ENCODE data around the gene PGLYRP2.

DNA sequence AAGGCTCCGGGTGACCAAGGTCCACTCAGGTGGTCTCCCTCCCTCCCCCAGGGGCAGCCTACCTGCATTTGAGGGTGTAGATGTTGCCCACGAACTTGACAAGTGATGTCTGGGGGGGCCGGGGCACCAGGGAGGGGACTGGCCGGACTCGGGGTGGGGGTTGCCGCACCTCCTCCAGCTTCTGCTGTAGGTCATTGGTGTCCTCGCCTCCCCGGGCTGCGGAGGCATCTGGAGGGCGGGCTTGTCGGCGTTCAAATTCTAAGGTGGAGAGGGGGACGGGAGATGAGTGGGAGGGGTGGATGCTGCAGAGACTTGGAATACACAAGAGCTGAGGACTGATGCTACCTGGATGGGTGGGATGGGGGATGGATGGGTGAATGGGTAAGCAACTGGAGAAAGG lies 55.2 kb downstream of the PGLYRP2 start:
- TF ChIP-seq POLR2A (IDR thresholded peaks at IDR 0.05; ENCODE audit: insufficient read depth in 1 of 2, low read depth in 2 of 2, low read length in 2 of 2) (no peak), ZNF30 (CRISPR knock-in tag; IDR thresholded peaks at IDR 0.05) (no peak), NR2F2 (IDR thresholded peaks at IDR 0.05; ENCODE audit: borderline replicate concordance, low read depth) (no peak), RXRB (CRISPR knock-in tag; IDR thresholded peaks at IDR 0.05; ENCODE audit: borderline replicate concordance) (no peak), ZNF350 (CRISPR knock-in tag; IDR thresholded peaks at IDR 0.05; ENCODE audit: borderline replicate concordance, low read depth) (no peak), ZBTB1 (CRISPR knock-in tag; IDR thresholded peaks at IDR 0.05; ENCODE audit: borderline replicate concordance) (no peak), MXI1 (IDR thresholded peaks at IDR 0.05; ENCODE audit: borderline replicate concordance, low read depth, low read length) (no peak), ZNF704 (CRISPR knock-in tag; IDR thresholded peaks at IDR 0.05; ENCODE audit: borderline replicate concordance) (no peak), NFE2 (CRISPR knock-in tag; IDR thresholded peaks at IDR 0.05) (no peak), CTCF (CRISPR knock-in tag; IDR thresholded peaks at IDR 0.05) (no peak)
- TF ChIP-seq, protein P1, sequence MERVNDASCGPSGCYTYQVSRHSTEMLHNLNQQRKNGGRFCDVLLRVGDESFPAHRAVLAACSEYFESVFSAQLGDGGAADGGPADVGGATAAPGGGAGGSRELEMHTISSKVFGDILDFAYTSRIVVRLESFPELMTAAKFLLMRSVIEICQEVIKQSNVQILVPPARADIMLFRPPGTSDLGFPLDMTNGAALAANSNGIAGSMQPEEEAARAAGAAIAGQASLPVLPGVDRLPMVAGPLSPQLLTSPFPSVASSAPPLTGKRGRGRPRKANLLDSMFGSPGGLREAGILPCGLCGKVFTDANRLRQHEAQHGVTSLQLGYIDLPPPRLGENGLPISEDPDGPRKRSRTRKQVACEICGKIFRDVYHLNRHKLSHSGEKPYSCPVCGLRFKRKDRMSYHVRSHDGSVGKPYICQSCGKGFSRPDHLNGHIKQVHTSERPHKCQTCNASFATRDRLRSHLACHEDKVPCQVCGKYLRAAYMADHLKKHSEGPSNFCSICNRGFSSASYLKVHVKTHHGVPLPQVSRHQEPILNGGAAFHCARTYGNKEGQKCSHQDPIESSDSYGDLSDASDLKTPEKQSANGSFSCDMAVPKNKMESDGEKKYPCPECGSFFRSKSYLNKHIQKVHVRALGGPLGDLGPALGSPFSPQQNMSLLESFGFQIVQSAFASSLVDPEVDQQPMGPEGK (CRISPR knock-in tag; IDR thresholded peaks at IDR 0.05): no peak
- TF ChIP-seq, protein P2, sequence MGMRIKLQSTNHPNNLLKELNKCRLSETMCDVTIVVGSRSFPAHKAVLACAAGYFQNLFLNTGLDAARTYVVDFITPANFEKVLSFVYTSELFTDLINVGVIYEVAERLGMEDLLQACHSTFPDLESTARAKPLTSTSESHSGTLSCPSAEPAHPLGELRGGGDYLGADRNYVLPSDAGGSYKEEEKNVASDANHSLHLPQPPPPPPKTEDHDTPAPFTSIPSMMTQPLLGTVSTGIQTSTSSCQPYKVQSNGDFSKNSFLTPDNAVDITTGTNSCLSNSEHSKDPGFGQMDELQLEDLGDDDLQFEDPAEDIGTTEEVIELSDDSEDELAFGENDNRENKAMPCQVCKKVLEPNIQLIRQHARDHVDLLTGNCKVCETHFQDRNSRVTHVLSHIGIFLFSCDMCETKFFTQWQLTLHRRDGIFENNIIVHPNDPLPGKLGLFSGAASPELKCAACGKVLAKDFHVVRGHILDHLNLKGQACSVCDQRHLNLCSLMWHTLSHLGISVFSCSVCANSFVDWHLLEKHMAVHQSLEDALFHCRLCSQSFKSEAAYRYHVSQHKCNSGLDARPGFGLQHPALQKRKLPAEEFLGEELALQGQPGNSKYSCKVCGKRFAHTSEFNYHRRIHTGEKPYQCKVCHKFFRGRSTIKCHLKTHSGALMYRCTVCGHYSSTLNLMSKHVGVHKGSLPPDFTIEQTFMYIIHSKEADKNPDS (CRISPR knock-in tag; IDR thresholded peaks at IDR 0.05): no peak
